Nephron (organoid): ENCODE data around the gene ACYP1.

Experiments
- H3K27ac Mint-ChIP-seq, 3 experiments: 2 replicates each; pipeline ENCODE4 v1.8.0; 2020; ENCODE audit warnings: mixed read lengths in 3 of 3, mild to moderate bottlenecking in 2 of 3, moderate library complexity in 1 of 3
- H3K27me3 Mint-ChIP-seq: 2 replicates; pipeline ENCODE4 v1.8.0; 2021; ENCODE audit warnings: low read depth, mild to moderate bottlenecking, moderate library complexity, mixed read lengths
- H3K36me3 Mint-ChIP-seq: 2 replicates; pipeline ENCODE4 v1.8.0; 2020; ENCODE audit warnings: low read depth, mixed read lengths
- H3K4me1 Mint-ChIP-seq: 2 replicates; pipeline ENCODE4 v1.8.0; 2020; ENCODE audit warnings: mixed read lengths
- H3K4me3 Mint-ChIP-seq, 3 experiments: 2 replicates each; pipeline ENCODE4 v1.8.0; 2020; ENCODE audit warnings: mild to moderate bottlenecking in 3 of 3, mixed read lengths in 3 of 3, moderate library complexity in 2 of 3
- H3K9me3 Mint-ChIP-seq: 2 replicates; pipeline ENCODE4 v1.8.0; 2020; ENCODE audit warnings: mixed read lengths
- TF ChIP-seq, protein P1 (sequence below), 3 experiments: fragments of 200-600 bp; sonication (generic); IDR thresholded peaks; one replicate each; pipeline ENCODE4 v1.5.0; 2021; ENCODE audit warnings: antibody characterized with exemption in 3 of 3; ENCODE audit not compliant: unreplicated experiment in 3 of 3

Gene ACYP1

DNA sequence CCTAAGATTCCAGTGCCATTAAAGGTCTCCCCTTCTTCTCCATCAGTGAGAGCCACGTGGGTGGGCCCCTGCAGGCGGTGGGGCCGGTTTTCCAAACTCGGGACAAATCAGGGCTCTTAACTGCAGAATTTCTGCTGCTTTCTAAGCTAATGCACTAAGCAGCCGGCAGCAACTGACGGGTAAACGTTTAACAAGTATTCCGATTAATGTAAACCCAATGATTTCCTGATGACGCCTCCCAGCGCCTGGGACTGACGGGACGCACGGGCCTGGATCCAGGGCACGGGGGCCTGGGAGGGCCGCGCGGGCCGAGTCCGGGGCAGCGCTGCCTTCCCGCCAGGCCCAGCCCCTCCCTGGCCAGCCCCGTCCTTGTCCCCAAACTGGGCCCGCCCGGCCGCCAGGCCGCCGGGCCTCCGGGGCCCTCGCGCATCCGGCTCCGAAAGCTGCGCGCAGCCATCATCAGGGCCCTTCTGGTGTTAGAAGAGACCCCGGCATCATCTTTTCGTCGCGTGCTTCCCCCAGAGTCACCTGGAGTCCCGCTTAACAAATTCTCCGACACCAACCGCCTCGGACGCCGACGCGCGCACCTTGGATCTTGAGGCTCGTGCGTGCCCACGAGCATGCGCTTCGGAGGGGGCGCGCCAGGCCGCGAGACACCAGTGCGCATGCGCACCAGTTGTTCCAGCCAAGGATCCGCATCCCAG lies 12.8 kb downstream of the ACYP1 start, which contains the start of gene MLH3:
TSS of gene MLH3 (minus strand) at position 616 of the 704 bp plus-strand sequence. CDS start 1,812 bp downstream, outside the sequence.
- TF ChIP-seq, protein P1, sequence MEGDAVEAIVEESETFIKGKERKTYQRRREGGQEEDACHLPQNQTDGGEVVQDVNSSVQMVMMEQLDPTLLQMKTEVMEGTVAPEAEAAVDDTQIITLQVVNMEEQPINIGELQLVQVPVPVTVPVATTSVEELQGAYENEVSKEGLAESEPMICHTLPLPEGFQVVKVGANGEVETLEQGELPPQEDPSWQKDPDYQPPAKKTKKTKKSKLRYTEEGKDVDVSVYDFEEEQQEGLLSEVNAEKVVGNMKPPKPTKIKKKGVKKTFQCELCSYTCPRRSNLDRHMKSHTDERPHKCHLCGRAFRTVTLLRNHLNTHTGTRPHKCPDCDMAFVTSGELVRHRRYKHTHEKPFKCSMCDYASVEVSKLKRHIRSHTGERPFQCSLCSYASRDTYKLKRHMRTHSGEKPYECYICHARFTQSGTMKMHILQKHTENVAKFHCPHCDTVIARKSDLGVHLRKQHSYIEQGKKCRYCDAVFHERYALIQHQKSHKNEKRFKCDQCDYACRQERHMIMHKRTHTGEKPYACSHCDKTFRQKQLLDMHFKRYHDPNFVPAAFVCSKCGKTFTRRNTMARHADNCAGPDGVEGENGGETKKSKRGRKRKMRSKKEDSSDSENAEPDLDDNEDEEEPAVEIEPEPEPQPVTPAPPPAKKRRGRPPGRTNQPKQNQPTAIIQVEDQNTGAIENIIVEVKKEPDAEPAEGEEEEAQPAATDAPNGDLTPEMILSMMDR (IDR thresholded peaks at IDR 0.05; ENCODE audit: unreplicated experiment in 3 of 3): no peak
- Mint-ChIP-seq H3K27me3 (no peaks in the 10 kb centered on the region), H3K9me3 (peaks cover 4% of the 10 kb centered on the region), H3K4me1 (peaks cover 15% of the 10 kb centered on the region), H3K27ac (peak within 1 kb of the TSS; percentile 96 to 98 (median 98)), H3K4me3 (peak within 1 kb of the TSS; percentile 94 to 97 (median 96)), H3K36me3 (peaks cover 50% of the 10 kb centered on the region)

DNA sequence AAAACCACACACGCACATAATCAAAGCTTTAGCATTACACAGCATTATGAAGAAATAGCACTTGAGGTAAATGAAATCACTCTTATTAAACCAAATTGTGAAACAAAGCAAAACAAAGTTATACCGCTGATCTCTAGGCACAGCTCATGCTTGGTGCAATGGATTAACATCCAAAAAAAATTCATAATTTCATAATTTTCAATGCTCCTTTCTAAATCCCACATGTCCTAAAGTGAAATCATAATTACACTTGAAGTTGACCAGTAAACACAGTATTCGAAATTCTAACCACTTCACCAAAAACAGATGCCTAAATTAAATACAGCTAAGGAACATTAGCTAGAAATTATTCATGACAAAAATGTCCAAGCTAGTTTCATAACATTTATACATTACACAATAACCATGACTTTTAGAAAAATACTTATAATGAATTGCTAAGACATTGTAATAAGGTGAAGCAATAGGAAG lies 14.1 kb downstream of the ACYP1 start:
- Mint-ChIP-seq H3K9me3 (peaks cover 4% of the 10 kb centered on the region), H3K4me3 (peak overlapping the region; percentile 81 to 85 (median 84)), H3K4me1 (peaks cover 27% of the 10 kb centered on the region), H3K36me3 (peaks cover 43% of the 10 kb centered on the region), H3K27ac (peak overlapping the region; percentile 89 to 96 (median 90)), H3K27me3 (no peaks in the 10 kb centered on the region)
- TF ChIP-seq, protein P1 (IDR thresholded peaks at IDR 0.05; ENCODE audit: unreplicated experiment in 3 of 3): no peak

DNA sequence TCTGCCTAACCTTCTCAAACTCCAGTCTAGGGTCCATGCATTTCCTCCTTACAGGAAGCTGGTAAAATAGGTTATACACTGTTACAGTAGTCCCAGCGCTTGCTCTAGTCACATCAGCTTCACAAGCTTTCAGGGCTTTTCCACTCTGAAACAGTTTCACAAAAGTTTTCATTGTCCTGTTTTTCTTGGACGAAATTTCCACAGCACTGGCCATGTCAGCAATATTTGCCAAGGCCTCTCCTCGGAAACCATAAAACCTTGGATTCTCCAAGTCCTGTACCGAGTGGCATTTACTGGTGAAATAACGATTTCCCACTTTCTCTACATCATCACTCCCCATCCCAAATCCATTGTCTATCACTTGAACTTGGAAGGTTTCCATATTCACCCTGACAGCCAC lies 14.7 kb downstream of the ACYP1 start:
- TF ChIP-seq, protein P1 (IDR thresholded peaks at IDR 0.05; ENCODE audit: unreplicated experiment in 3 of 3): no peak
- no peaks in the 10 kb centered on the region for H3K27me3 Mint-ChIP-seq
- peaks cover 4% of the 10 kb centered on the region for H3K9me3 Mint-ChIP-seq
- H3K4me1 Mint-ChIP-seq: peaks cover 33% of the 10 kb centered on the region
- no peak overlapping the region for H3K27ac Mint-ChIP-seq
- no peak overlapping the region for H3K4me3 Mint-ChIP-seq
- peaks cover 45% of the 10 kb centered on the region for H3K36me3 Mint-ChIP-seq

DNA sequence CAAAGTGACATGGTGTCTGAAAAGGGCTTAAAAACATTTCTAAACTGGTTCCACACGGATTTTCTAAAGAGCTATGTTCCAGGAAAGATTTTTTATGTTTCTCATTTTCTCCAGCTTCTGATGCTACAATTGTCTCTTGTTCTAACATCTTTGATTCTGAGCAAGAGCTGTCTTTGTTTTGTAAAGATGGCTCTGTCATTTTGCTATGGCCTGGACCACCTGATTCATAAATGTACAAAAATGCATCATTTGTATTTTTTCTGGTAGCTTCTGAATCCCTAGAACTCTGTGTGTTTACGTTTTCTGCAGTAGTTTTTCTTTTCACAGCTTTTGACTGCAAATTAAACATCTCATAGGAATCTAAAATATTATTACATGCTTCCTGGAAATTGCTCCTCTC lies 15.7 kb downstream of the ACYP1 start:
- H3K4me1 Mint-ChIP-seq: peaks cover 34% of the 10 kb centered on the region

DNA sequence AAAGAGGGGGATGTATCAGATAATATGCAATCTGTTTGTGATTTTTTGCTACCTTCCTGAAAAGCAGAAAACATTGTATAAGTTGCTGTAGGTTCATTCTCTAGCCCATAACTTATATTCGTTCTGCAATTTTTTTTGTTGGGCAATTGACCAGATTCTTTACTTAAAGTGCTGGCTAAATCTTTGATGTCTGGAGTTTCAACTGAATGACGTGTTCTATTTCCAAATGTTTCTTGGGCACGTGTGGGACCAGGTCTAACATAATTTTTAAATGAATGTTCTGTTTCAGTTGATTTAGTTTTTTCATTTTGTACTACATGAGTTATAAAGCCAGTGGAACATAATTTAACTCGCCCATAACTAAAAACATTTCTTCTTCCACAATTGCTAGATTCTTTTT lies 16.3 kb downstream of the ACYP1 start:
- H3K36me3 Mint-ChIP-seq: peaks cover 47% of the 10 kb centered on the region
- TF ChIP-seq, protein P1 (IDR thresholded peaks at IDR 0.05; ENCODE audit: unreplicated experiment in 3 of 3): no peak
- peaks cover 4% of the 10 kb centered on the region for H3K9me3 Mint-ChIP-seq
- H3K27ac Mint-ChIP-seq: no peak overlapping the region
- H3K4me1 Mint-ChIP-seq: peaks cover 34% of the 10 kb centered on the region
- no peak overlapping the region for H3K4me3 Mint-ChIP-seq
- H3K27me3 Mint-ChIP-seq: no peaks in the 10 kb centered on the region

More for the DNA sequence above, 15.7 kb downstream of the ACYP1 start:
- Mint-ChIP-seq H3K27ac (no peak overlapping the region), H3K9me3 (peaks cover 4% of the 10 kb centered on the region), H3K27me3 (no peaks in the 10 kb centered on the region), H3K4me3 (no peak overlapping the region), H3K36me3 (peaks cover 45% of the 10 kb centered on the region)
- TF ChIP-seq, protein P1 (IDR thresholded peaks at IDR 0.05; ENCODE audit: unreplicated experiment in 3 of 3): no peak

DNA sequence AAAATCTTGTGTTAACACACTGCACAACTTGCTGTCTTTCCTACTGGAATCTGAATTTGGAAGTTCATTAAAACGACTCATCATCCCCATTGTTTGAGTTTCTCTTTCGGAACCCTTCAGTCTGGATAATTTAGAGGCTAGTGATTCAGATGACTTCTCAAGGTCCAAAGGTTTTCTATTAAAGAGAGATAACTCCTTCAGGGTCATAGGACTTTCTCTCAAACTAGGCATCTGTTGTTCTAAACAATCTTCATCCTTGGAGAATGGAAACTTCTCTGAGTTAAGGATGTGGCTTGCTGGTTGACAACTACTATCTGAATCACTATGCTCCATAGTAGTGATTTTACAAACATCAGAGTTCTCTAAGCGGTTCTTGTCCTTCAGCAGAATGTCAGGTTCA lies 16.9 kb downstream of the ACYP1 start:
- peaks cover 50% of the 10 kb centered on the region for H3K36me3 Mint-ChIP-seq
- H3K27ac Mint-ChIP-seq: no peak overlapping the region
- H3K9me3 Mint-ChIP-seq: peaks cover 4% of the 10 kb centered on the region
- peaks cover 40% of the 10 kb centered on the region for H3K4me1 Mint-ChIP-seq
- no peaks in the 10 kb centered on the region for H3K27me3 Mint-ChIP-seq
- no peak overlapping the region for H3K4me3 Mint-ChIP-seq
- TF ChIP-seq, protein P1 (IDR thresholded peaks at IDR 0.05; ENCODE audit: unreplicated experiment in 3 of 3): no peak
